Colonic mucosa (tissue), 4 donors: ENCODE results near the gene SLC8A1. TPM values are rescaled to one million over a fixed set of nuclear protein-coding genes. Genes with fewer than 3 reads are reported as not detected.

ENCODE experiments used
- DNase-seq: peaks from one replicate; pipeline ENCODE4 v3.0.0-alpha.2; 2020
- H3K27ac ChIP-seq: fragments of 200-600 bp; one replicate; pipeline ENCODE4 v1.8.0; 2021
- H3K27me3 ChIP-seq: fragments of 200-600 bp; one replicate; pipeline ENCODE4 v1.8.0; 2021
- H3K36me3 ChIP-seq: fragments of 200-600 bp; one replicate; pipeline ENCODE4 v1.8.0; 2021
- H3K4me1 ChIP-seq: fragments of 200-600 bp; one replicate; pipeline ENCODE4 v1.8.0; 2021; ENCODE audit warnings: mild to moderate bottlenecking
- H3K4me3 ChIP-seq: fragments of 200-600 bp; one replicate; pipeline ENCODE4 v1.8.0; 2021
- H3K9ac ChIP-seq, 2 donors: one replicate each; pipeline ENCODE4 v1.7.0; 2013; ENCODE audit warnings: control low read depth in 2 of 2, low read depth in 2 of 2, low read length in 2 of 2
- H3K9me3 ChIP-seq: fragments of 200-600 bp; one replicate; pipeline ENCODE4 v1.8.0; 2021
- intact Hi-C: fragments of 100-400 bp; cut with DNase I; formaldehyde crosslinking; loops from one replicate; pipeline ENCODE4 v1.14.1; 2022
- total RNA-seq, 2 donors: library from RNA; stranded (reverse); fragmentation: NEBNext Ultra II Directional in 1 of 2; extraction: Animal tissue kit (Norgen Biotek cat#: 25700) in 1 of 2; gene quantifications; one replicate each; pipeline ENCODE4 v1.2.1, GENCODE V29; 2021
- TF ChIP-seq, protein P1 (sequence below): fragments of 200-600 bp; IDR thresholded peaks from one replicate; pipeline ENCODE4 v1.8.0; 2022; ENCODE audit warnings: antibody characterized with exemption, mild to moderate bottlenecking
- donor health status: healthy.
- donor health status: DM: no; HTN: no; CAD: no.
- donor health status: DM: no; HTN: no; CAD: no.

SLC8A1 gene
- total RNA-seq, 2 donors from 2014 or later, result 4.1 to 25.5 TPM

DNA sequence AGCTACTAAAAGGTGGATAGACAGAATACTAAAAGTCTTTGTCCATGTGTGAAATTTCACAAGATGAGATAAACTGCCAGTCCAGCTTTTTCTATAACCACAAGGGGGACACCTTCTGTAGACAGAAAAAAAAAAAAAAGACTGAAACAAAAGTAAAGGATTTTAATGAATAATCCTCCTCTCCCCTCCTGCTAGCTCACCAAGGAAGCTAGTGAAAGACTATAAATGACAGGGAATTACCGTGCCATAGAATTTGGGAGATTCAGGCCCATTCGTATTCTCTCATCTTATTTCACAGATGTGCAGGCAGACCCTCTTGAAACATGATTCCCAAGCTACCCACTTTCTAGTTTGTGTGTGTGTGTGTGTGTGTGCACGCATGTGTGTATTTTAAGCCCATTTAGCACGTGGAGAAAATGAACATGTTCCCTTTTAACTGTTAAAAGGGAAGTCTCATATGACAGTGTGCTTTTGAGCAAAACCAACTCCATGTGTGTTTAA is 36.3 kb upstream of the SLC8A1 start:
- Histone ChIP-seq H3K9ac (no peak overlapping the region), H3K4me3 (no peak overlapping the region), H3K36me3 (no peaks in the 10 kb centered on the region), H3K4me1 (no peaks in the 10 kb centered on the region), H3K9me3 (no peaks in the 10 kb centered on the region), H3K27me3 (no peaks in the 10 kb centered on the region), H3K27ac (no peak overlapping the region)
- TF ChIP-seq, protein P1, sequence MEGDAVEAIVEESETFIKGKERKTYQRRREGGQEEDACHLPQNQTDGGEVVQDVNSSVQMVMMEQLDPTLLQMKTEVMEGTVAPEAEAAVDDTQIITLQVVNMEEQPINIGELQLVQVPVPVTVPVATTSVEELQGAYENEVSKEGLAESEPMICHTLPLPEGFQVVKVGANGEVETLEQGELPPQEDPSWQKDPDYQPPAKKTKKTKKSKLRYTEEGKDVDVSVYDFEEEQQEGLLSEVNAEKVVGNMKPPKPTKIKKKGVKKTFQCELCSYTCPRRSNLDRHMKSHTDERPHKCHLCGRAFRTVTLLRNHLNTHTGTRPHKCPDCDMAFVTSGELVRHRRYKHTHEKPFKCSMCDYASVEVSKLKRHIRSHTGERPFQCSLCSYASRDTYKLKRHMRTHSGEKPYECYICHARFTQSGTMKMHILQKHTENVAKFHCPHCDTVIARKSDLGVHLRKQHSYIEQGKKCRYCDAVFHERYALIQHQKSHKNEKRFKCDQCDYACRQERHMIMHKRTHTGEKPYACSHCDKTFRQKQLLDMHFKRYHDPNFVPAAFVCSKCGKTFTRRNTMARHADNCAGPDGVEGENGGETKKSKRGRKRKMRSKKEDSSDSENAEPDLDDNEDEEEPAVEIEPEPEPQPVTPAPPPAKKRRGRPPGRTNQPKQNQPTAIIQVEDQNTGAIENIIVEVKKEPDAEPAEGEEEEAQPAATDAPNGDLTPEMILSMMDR, result no peak
- intact Hi-C loops, result no loop called here
- no peak for DNase-seq

DNA sequence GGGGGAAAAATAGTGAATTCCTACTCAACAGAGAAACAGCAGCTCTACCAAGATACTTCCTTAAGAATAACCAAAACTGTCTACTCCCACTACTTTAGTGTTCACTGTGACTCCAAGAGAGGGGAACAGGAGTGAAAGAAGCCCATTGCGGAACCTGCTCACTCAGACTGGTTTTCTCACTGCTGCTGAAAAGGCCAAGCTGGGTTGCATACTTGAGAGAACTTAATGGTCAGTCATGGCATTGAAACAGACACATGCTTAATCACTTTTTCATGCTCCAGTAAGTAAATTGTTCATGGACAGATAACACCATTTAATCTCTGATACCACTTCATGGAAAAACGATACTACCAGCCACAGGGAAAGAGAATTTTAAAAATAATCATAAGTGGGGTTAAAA is 35.7 kb upstream of the SLC8A1 start:
- intact Hi-C loops, result no loop called here
- no peak for DNase-seq
- H3K9me3 ChIP-seq, result no peaks in the 10 kb centered on the region
- no peaks in the 10 kb centered on the region for H3K4me1 ChIP-seq
- H3K36me3 ChIP-seq, result no peaks in the 10 kb centered on the region
- H3K27me3 ChIP-seq, result no peaks in the 10 kb centered on the region
- TF ChIP-seq, protein P1, result no peak
- no peak overlapping the region for H3K9ac ChIP-seq
- no peak overlapping the region for H3K4me3 ChIP-seq
- H3K27ac ChIP-seq, result no peak overlapping the region

DNA sequence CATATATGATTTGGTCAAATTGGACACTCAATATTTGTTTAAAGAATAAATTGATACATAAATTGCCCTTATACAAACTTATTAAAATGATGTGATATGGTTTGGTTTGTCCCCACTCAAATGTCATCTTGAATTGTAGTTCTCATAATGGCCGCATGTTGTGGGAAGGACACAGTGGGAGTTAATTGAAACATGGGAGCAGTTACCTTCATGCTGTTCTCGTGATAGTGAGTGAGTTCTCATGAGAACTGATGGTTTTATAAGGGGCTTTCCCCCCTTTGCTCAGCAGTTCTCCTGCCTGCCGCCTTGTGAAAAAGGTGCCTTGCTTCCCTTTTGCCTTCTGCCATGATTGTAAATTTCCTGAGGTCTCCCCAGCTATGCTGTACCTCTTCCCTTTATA is 34.0 kb upstream of the SLC8A1 start:
- Histone ChIP-seq H3K4me3 (no peak overlapping the region), H3K9ac (no peak overlapping the region), H3K9me3 (no peaks in the 10 kb centered on the region), H3K27ac (no peak overlapping the region), H3K27me3 (no peaks in the 10 kb centered on the region), H3K4me1 (no peaks in the 10 kb centered on the region), H3K36me3 (no peaks in the 10 kb centered on the region)
- DNase-seq, result no peak
- TF ChIP-seq, protein P1, result no peak
- intact Hi-C loops, result no loop called here

DNA sequence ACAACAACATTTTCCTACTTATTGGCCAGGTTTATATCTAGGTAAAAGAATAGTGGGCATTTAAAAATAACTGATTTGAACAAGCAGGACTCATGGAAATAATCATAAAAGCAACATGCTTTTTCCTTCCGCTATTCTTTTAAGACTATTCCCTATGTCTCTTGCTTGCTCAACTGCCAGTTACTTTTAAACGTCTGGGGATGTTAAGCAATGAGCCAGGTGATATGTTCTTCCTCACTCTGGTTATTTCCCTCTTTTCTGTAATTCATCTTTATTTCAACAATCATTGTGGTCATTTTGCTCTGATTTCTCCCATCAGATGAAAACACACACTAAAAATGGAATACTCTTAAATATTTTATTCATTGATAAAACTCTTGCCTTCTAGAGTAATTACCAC is 33.4 kb upstream of the SLC8A1 start:
- Histone ChIP-seq H3K36me3 (no peaks in the 10 kb centered on the region), H3K27me3 (no peaks in the 10 kb centered on the region), H3K4me1 (no peaks in the 10 kb centered on the region), H3K9me3 (no peaks in the 10 kb centered on the region), H3K27ac (no peak overlapping the region), H3K9ac (no peak overlapping the region), H3K4me3 (no peak overlapping the region)
- TF ChIP-seq, protein P1, result no peak
- intact Hi-C loops, result no loop called here
- no peak for DNase-seq

DNA sequence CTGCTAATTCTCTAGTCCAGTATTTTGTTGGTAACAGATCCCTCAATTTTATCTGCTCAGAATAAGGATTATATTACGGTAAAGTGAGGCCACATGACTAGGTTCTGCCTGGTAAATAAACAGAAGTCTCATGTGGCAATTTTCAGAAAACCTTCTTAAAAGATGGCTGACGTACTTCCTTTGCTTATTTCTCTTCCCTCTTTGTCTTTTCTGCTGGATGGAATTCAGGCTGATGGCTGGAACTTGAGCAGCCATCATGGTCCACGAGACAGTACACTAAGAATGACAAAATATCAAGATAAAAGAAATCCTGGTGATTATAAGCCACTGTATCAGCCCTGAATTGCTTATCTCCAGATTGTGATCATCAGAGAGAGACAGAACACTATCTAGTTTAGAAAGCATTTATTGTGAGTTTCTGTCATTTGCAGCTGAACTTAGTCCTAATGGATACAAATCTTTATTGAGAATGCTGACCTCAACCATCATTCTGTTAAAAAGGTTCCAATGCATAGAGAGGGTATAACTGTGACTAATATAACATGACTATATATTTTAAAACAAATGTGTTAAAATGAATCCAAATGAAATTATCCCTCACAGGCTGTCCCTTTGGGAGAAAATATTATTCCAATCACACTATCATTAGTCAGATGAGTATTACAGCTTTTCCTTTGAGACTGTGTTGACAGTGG is 31.8 kb upstream of the SLC8A1 start:
- intact Hi-C loops, result no loop called here
- Histone ChIP-seq H3K9me3 (no peaks in the 10 kb centered on the region), H3K27me3 (no peaks in the 10 kb centered on the region), H3K36me3 (no peaks in the 10 kb centered on the region), H3K27ac (no peak overlapping the region), H3K4me1 (no peaks in the 10 kb centered on the region), H3K9ac (no peak overlapping the region), H3K4me3 (no peak overlapping the region)
- no peak for DNase-seq
- TF ChIP-seq, protein P1, result no peak
